SK-N-MC (cell line): ENCODE measurements around the gene THAP7.

Source experiments
- EZH2 ChIP-seq: fragments of 200-600 bp; sonication (generic); IDR thresholded peaks from one replicate; pipeline ENCODE4 v1.6.1; 2017; ENCODE audit warnings: antibody characterized with exemption
- FOXP2 ChIP-seq: optimal IDR thresholded peaks from 2 replicates; pipeline ENCODE3; 2011; ENCODE audit warnings: mild to moderate bottlenecking, moderate library complexity; ENCODE audit not compliant: insufficient read depth; ENCODE audit errors: extremely low read length, control extremely low read depth
- POLR2AphosphoS5 ChIP-seq: IDR thresholded peaks from 2 replicates; pipeline ENCODE4 v1.6.1; 2012; ENCODE audit warnings: mild to moderate bottlenecking, low read depth, low read length, borderline replicate concordance

GRCh38 chr22:20951932-20952380 is 50.0 kb downstream of the THAP7 start:
- TF ChIP-seq POLR2AphosphoS5 (no peak), EZH2 (no peak), FOXP2 (no peak)
